GM19023 (cell line): ENCODE measurements around the gene DENND5A.
"Not testable (repeated sequence)": the region's sequence is repeated elsewhere in the genome, so short reads cannot be mapped to it uniquely, and the experiment has no call there.

Experiments used
- ATAC-seq: cut with Tn5 transposase; IDR thresholded peaks from one replicate; pipeline ENCODE4 v1.9.1; 2021; ENCODE audit warnings: mild to moderate bottlenecking, moderate library complexity; ENCODE audit not compliant: unreplicated experiment

The DENND5A gene

GRCh38 chr11:9179141-9179540, 86.0 kb downstream of the DENND5A start:
- ATAC-seq: no peak

GRCh38 chr11:9178716-9179115, 86.4 kb downstream of the DENND5A start:
- no peak for ATAC-seq

DNA sequence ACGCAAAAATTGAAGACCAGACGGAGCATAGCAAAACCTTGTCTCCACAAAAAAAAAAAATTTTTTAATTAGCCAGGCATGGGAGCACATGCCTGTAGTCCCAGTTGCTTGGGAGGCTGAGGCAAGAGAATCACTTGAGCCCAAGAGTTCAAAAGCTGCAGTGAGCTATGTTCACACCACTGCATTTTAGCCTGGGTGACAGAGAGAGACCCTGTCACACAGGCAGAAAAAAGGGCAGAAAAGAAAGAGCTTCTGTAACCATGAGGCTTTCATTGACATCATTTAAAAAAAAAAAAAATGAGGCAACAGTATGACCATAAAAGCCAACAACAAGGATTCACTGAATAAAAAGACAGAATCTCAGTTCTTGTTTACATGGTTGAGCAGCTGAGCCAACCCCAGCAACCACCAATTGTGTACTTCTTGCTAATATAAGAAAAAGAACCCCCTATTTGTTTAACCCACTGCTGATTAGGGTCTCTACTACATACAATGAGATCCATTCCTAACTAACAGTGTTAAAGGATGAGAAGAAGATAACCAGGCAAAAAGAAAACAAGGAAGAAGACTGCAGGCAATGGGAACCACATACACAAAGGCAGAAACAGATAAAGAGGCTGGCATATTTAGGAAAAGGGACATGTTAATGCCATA, 87.6 kb downstream of the DENND5A start:
- ATAC-seq: no peak

- ATAC-seq: no peak
Measured at GRCh38 chr11:9176550-9176949, 88.6 kb downstream of the DENND5A start.

DNA sequence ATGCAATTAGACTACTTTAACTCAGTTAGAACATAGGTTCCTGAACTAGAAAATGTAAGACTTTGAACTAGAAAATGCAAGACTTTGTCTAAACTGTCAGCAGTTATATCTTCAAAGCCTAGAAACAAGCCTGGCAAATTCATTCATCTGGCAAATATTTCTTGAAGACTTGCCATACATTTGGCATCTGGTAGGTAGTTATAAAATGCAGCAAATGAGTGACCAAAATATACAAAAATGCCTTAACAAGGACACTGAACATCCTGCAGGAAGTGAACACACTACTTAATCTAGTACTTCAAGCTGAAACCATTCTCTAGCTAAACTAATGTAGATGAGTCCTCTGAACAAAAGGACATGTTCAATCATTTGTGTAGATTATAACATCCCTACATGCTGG, 89.0 kb downstream of the DENND5A start:
- ATAC-seq: no peak

- no peak for ATAC-seq
Measured at GRCh38 chr11:9172389-9172788, 92.8 kb downstream of the DENND5A start.

- ATAC-seq: no peak
Measured at GRCh38 chr11:9170450-9170849, 94.7 kb downstream of the DENND5A start.

- ATAC-seq: no peak
Measured at GRCh38 chr11:9169595-9170295, 95.4 kb downstream of the DENND5A start.

DNA sequence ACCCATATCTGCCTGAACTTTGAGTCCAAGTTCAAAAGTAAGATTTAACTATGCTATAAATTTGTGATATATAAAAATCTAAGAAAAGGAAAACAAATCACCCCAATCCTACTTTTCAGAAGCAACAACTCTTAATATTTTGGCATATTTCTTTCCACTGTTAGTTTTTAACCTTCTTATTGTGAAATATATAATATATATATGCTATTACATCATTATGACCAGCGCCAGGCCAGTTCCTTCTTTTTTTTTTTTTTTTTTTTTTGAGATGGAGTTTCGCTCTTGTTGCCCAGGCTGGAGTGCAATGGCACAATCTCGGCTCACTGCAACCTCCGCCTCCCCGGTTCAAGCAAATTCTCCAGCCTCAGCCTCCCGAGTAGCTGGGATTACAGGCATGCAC, 103.2 kb downstream of the DENND5A start:
- not testable (repeated sequence) for ATAC-seq

DNA sequence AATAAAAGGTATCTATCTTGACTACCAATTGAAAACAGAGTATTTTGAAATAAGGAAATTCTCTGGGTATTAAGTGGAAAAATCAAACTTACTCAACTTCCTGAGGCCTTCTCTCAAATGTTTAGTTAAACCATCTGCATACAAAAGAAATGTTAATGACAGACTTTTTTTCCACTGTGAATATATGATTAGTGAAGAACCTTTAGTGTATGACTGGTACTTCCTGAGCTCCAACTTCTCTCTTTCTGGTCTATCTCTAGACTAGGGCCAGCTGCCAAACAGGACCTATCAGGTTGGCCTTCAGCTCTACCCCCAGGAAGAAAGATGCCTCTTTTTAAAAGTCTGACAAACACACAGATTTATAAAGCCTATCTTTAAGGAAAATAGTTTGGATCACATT, 105.0 kb downstream of the DENND5A start:
- ATAC-seq: no peak

GRCh38 chr11:9158898-9159391, 106.2 kb downstream of the DENND5A start:
- ATAC-seq: no peak

DNA sequence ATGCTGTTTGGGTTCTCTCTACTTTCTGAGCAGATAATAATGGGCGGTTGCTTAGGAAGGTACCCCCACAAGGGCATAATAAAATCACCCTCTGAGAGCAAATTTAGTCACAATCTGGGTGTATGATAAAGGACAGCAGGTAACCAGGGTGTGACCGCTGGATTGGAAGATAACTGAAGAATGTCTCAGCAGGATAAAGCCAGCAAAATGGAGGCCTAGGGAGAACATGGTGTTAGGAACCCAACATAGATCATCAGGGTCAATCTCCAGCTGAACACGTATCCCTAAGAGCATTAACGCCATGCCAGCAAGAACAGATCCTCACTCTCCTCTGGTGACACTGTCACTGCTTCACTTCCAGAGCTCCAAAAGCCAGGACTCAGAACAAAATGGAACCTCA, 109.2 kb downstream of the DENND5A start:
- ATAC-seq: no peak

GRCh38 chr11:9153651-9154050, 111.5 kb downstream of the DENND5A start:
- no peak for ATAC-seq

- ATAC-seq: no peak
Measured at GRCh38 chr11:9151631-9152030, 113.5 kb downstream of the DENND5A start.

DNA sequence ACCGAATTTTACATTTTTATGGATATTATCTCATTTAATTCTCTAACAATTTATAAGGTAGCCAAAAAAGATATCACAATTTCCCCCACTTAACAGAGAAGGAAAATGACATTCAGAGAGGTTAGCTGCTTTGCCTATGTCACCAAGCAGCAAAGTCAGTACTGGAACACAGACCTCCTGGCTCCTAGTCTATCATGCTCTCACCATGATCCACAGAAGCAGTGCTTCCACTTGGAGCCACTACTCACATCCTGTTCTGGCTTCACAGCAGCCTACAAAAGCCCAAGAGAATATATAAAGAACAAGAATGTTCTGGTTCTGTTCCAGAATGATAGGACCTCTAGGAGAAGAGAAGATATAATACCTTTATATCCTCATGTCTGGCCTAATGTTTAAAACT, 114.2 kb downstream of the DENND5A start:
- ATAC-seq: no peak

GRCh38 chr11:9150501-9150900, 114.6 kb downstream of the DENND5A start:
- no peak for ATAC-seq

GRCh38 chr11:9148727-9149126, 116.4 kb downstream of the DENND5A start:
- no peak for ATAC-seq

DNA sequence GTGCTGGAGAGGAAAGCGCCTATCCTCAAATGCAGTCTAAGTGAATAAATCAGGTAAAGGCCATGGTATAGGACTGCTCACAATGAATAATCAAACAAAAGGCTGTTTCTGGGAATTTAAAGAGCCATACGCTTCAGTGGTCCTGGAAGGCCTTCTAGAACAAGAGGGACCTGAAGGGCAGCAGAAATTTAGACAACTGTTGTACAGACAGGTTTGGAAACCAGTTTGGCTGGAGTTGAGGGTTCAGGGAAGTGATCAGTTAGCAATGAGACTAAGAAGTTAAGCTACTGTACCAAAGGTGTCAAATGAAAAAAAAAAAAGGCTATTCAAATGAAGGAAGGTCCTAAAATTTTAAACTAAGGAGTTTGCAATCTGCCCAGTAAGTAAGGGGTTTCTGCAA, 117.1 kb downstream of the DENND5A start:
- no peak for ATAC-seq

DNA sequence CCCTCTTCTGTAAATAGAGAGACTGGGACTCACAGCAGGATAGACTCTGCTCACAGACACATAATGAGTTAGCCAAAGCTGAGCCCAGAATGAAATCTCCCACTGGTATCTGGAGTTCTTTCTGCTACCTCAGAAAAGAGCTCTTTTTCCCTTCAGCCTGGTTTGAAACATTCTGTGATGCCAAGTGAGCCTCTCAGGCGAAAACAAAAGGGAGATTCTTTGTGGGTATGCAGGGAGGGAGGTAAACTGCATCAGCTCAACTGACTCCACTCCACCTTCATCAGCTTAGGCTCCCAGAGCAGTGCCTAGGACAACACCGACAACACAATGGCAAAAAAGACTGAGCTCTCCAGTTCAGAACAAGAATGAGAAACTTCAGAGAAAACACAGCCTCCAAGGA, 118.7 kb downstream of the DENND5A start:
- ATAC-seq: no peak

DNA sequence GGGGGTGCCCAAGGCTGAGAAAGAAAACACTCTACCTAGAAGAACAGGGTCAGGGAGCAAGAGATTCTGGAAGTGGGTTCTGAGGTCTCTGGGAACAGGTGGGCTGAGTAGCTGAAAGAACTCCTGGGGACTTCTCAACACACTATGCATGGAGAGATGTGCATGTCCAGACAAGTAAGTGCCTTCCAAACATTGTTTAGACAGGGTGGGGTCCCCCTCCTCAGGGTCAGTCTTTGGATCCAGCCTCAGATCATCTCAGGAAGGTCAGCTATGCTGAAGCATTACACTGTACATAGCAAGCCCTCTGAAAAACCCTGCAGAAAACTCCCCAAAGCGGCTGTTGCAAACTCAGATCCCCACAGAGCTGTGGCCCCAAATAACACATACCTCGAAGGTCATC, 119.9 kb downstream of the DENND5A start:
- ATAC-seq: no peak

- no peak for ATAC-seq
Measured at GRCh38 chr11:9144828-9145227, 120.3 kb downstream of the DENND5A start.

DNA sequence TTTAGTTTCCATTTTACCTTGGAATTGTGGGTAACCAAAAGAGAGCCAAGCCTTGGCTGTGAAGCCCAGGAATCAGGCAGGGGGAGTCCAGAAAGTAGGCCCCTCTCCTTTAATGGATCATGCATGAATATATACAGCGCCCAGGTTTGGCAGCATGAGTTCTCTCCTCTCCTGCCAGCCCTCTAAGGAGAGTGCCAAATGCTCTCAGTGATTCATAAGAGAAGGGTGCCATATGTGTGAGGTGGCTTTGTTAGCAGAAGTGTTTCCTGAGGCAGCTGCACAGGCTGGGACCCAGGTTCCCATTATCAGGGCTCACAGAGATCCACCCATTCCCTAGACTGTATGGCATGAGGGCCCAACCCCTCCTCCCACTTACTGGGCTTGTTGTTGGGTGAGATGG, 121.4 kb downstream of the DENND5A start:
- ATAC-seq: no peak

GRCh38 chr11:9142732-9143131, 122.4 kb downstream of the DENND5A start:
- ATAC-seq: no peak
